HG03139 (cell line): ENCODE measurements around the gene CSPG4.

Experiments used
- ATAC-seq: cut with Tn5 transposase; IDR thresholded peaks from one replicate; pipeline ENCODE4 v1.9.1; 2021; ENCODE audit not compliant: unreplicated experiment

CSPG4 gene

GRCh38 chr15:75673426-75674235, 39.0 kb downstream of the CSPG4 start:
- no peak for ATAC-seq

- ATAC-seq = no peak
Observed at GRCh38 chr15:75672646-75673425, 39.8 kb downstream of the CSPG4 start.

GRCh38 chr15:75671730-75672602, 40.7 kb downstream of the CSPG4 start:
- no peak for ATAC-seq

- no peak for ATAC-seq
Observed at GRCh38 chr15:75669879-75670212, 42.8 kb downstream of the CSPG4 start.

- no peak for ATAC-seq
Observed at GRCh38 chr15:75669191-75669878, 43.3 kb downstream of the CSPG4 start.

GRCh38 chr15:75666823-75667501, 45.7 kb downstream of the CSPG4 start:
- no peak for ATAC-seq

- ATAC-seq = no peak
Observed at GRCh38 chr15:75663931-75664421, 48.7 kb downstream of the CSPG4 start.

- ATAC-seq = no peak
Observed at GRCh38 chr15:75662823-75663519, 49.7 kb downstream of the CSPG4 start.

GRCh38 chr15:75661756-75662140, 50.9 kb downstream of the CSPG4 start:
- ATAC-seq = no peak

- ATAC-seq = no peak
Observed at GRCh38 chr15:75661100-75661755, 51.4 kb downstream of the CSPG4 start.

GRCh38 chr15:75659928-75660645, 52.6 kb downstream of the CSPG4 start:
- ATAC-seq = no peak

GRCh38 chr15:75659141-75659771, 53.4 kb downstream of the CSPG4 start:
- ATAC-seq = no peak

- no peak for ATAC-seq
Observed at GRCh38 chr15:75656813-75657212, 55.8 kb downstream of the CSPG4 start.

GRCh38 chr15:75656331-75656730, 56.3 kb downstream of the CSPG4 start:
- no peak for ATAC-seq

- no peak for ATAC-seq
Observed at GRCh38 chr15:75655931-75656330, 56.7 kb downstream of the CSPG4 start.

GRCh38 chr15:75654201-75654907, 58.3 kb downstream of the CSPG4 start:
- no peak for ATAC-seq

- no peak for ATAC-seq
Observed at GRCh38 chr15:75653347-75653913, 59.2 kb downstream of the CSPG4 start.
